Endothelial cell of umbilical vein (primary cell): Measurements from ENCODE around the gene METTL16.

ENCODE experiments used
- EZH2 ChIP-seq: IDR thresholded peaks from 2 replicates; pipeline ENCODE4 v1.6.1; 2012; ENCODE audit warnings: borderline replicate concordance, low read depth, mild to moderate bottlenecking, moderate library complexity, low read length, inconsistent platforms; ENCODE audit not compliant: severe bottlenecking
- FOS ChIP-seq: IDR thresholded peaks from 2 replicates; pipeline ENCODE4 v1.6.1; 2011; ENCODE audit warnings: mild to moderate bottlenecking, low read length, moderate library complexity, borderline replicate concordance; ENCODE audit not compliant: insufficient read depth
- GATA2 ChIP-seq: IDR thresholded peaks from 2 replicates; pipeline ENCODE4 v1.7.0; 2011; ENCODE audit warnings: low read depth, mild to moderate bottlenecking, moderate library complexity, mixed read lengths, low read length; ENCODE audit not compliant: insufficient read length, insufficient read depth
- MYC ChIP-seq: IDR thresholded peaks from one replicate; pipeline ENCODE4 v1.6.1; 2011; ENCODE audit warnings: mild to moderate bottlenecking, low read depth, low read length
- POLR2A ChIP-seq: IDR thresholded peaks from 2 replicates; pipeline ENCODE4 v1.6.1; 2012; ENCODE audit warnings: low read depth, mild to moderate bottlenecking, control low read depth, low read length
- POLR2AphosphoS5 ChIP-seq: IDR thresholded peaks from 2 replicates; pipeline ENCODE4 v1.6.1; 2012; ENCODE audit warnings: low read depth, mild to moderate bottlenecking, control low read depth, low read length, moderate library complexity; ENCODE audit not compliant: insufficient read depth
- TF ChIP-seq, protein P1 (sequence below), 2 donors: IDR thresholded peaks; 1 replicate in 1 of 2; 2 replicates in 1 of 2; pipeline ENCODE4 v1.5.1; 2011; ENCODE audit warnings: low read length in 2 of 2, mild to moderate bottlenecking in 2 of 2, moderate library complexity in 2 of 2, control low read depth in 1 of 2, inconsistent platforms in 1 of 2, low read depth in 1 of 2; ENCODE audit not compliant: insufficient read depth in 1 of 2; ENCODE audit errors: extremely low read depth in 1 of 2

DNA sequence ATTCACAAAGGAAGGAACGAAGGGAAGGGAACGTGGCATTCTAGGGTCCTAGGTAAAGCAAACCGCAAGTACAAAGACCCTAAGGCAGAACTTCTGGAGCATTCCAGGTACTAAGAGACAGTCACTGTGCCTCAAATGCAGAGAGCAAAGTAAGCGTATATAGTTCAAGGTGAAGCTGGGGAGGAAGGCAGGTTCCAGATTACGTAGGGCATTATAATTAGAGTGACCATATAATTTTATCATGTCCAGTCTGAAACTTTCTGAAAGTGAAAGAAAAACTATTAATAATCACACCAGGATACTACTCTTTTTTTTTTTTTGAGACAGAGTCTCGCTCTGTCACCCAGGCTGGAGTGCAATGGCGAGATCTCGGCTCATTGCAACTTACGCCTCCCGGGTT, 25.7 kb downstream of the METTL16 start:
- TF ChIP-seq POLR2AphosphoS5, result no peak
- TF ChIP-seq, protein P1, sequence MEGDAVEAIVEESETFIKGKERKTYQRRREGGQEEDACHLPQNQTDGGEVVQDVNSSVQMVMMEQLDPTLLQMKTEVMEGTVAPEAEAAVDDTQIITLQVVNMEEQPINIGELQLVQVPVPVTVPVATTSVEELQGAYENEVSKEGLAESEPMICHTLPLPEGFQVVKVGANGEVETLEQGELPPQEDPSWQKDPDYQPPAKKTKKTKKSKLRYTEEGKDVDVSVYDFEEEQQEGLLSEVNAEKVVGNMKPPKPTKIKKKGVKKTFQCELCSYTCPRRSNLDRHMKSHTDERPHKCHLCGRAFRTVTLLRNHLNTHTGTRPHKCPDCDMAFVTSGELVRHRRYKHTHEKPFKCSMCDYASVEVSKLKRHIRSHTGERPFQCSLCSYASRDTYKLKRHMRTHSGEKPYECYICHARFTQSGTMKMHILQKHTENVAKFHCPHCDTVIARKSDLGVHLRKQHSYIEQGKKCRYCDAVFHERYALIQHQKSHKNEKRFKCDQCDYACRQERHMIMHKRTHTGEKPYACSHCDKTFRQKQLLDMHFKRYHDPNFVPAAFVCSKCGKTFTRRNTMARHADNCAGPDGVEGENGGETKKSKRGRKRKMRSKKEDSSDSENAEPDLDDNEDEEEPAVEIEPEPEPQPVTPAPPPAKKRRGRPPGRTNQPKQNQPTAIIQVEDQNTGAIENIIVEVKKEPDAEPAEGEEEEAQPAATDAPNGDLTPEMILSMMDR (IDR thresholded peaks at IDR 0.05; ENCODE audit: extremely low read depth in 1 of 2, insufficient read depth in 1 of 2, low read depth in 1 of 2, low read length in 2 of 2), result no peak
- no peak for TF ChIP-seq POLR2A
- TF ChIP-seq EZH2, result no peak
- no peak for TF ChIP-seq GATA2
- no peak for TF ChIP-seq MYC
- no peak for TF ChIP-seq FOS
